ENCODE results near the gene CEP152.

Gene CEP152

DNA sequence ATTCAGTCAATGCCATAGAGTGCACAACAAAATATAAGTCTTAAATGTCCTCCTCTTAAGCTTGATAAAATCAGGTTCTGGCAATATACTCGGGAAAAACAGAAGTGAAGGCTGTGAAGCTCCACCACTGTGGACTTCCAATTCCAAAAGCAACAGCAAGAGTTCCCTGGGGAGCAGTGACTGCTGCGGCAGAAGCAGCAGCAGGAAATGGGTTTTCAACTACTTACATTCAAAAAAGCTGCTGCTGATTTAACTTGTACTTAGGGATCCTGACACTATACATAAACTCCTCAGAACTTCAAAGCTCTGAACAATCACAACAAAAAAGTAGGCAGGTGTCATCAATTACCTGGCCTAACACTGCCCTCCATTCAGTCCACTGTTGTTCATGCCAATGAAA, 4.7 kb downstream of the CEP152 start:
- H3K36me3 ChIP-seq (ENCODE audit: control insufficient read depth in 2 of 2, insufficient read depth in 2 of 2, low read length in 2 of 2): peaks cover 0 to 6% of the 10 kb centered on the region in 2 donors
- no peaks in the 10 kb centered on the region for H3K9me3 ChIP-seq (ENCODE audit: control insufficient read depth in 2 of 2, low read length in 2 of 2)
- peaks cover 0 to 4% of the 10 kb centered on the region in 2 donors for H3K4me1 ChIP-seq (ENCODE audit: control insufficient read depth in 2 of 2, insufficient read depth in 2 of 2, low read length in 2 of 2)
- no peak overlapping the region for H3K27ac ChIP-seq (ENCODE audit: low read depth in 2 of 2, low read length in 2 of 2)
- H3K4me3 ChIP-seq (ENCODE audit: low read length in 2 of 2): no peak overlapping the region
- no peaks in the 10 kb centered on the region for H3K27me3 ChIP-seq (ENCODE audit: control insufficient read depth in 2 of 2, insufficient read depth in 2 of 2, low read length in 2 of 2)
- H3K9ac ChIP-seq (ENCODE audit: low read depth in 1 of 2, low read length in 2 of 2): no peak overlapping the region

DNA sequence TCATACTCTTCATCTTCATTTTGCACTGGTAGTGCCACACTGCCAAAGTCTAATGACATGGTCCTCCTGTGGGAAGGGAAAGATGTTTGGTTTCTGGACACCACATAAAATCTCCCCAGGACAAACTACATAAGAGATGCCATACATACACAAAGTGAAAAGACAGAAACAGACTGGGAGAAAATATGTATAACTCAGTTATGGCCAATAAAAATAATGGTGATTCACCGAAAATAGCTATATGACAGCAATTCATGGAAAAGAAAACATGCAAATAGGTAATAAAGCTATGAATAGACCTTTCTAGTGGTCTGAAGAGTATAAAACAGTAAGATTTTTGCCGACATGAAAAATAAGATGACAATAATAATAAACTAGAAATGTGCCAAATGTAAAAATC, 5.3 kb downstream of the CEP152 start:
- H3K4me1 ChIP-seq (ENCODE audit: control insufficient read depth in 2 of 2, insufficient read depth in 2 of 2, low read length in 2 of 2): peaks cover 3 to 4% of the 10 kb centered on the region in 2 donors
- no peak overlapping the region for H3K4me3 ChIP-seq (ENCODE audit: low read length in 2 of 2)
- no peak overlapping the region for H3K9ac ChIP-seq (ENCODE audit: low read depth in 1 of 2, low read length in 2 of 2)
- H3K9me3 ChIP-seq (ENCODE audit: control insufficient read depth in 2 of 2, low read length in 2 of 2): no peaks in the 10 kb centered on the region
- no peak overlapping the region for H3K27ac ChIP-seq (ENCODE audit: low read depth in 2 of 2, low read length in 2 of 2)
- no peaks in the 10 kb centered on the region for H3K27me3 ChIP-seq (ENCODE audit: control insufficient read depth in 2 of 2, insufficient read depth in 2 of 2, low read length in 2 of 2)
- peaks cover 0 to 6% of the 10 kb centered on the region in 2 donors for H3K36me3 ChIP-seq (ENCODE audit: control insufficient read depth in 2 of 2, insufficient read depth in 2 of 2, low read length in 2 of 2)

DNA sequence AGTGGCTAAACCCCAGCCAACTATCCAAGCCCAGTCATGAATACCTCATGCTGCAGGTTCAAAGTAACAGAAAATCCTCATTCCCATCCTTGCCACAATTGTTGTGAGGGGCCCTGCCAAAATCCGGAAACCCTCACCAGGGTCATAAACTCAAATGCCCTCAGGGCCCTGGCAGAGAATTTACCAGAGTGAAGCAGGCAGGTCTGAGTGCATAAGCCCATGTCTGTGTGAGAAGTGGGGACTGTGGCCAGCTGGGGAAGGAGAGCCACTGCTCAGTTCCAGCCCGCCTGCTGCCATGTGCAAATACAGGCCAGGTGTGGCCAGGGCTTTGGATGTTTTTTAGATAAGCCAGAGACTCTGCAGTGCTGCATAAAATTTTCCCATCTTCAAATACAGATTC, 7.0 kb downstream of the CEP152 start:
- H3K9me3 ChIP-seq (ENCODE audit: control insufficient read depth in 2 of 2, low read length in 2 of 2): no peaks in the 10 kb centered on the region
- H3K4me1 ChIP-seq (ENCODE audit: control insufficient read depth in 2 of 2, insufficient read depth in 2 of 2, low read length in 2 of 2): peaks cover 4 to 5% of the 10 kb centered on the region in 2 donors
- H3K9ac ChIP-seq (ENCODE audit: low read depth in 1 of 2, low read length in 2 of 2): no peak overlapping the region
- H3K27me3 ChIP-seq (ENCODE audit: control insufficient read depth in 2 of 2, insufficient read depth in 2 of 2, low read length in 2 of 2): no peaks in the 10 kb centered on the region
- peaks cover 0 to 6% of the 10 kb centered on the region in 2 donors for H3K36me3 ChIP-seq (ENCODE audit: control insufficient read depth in 2 of 2, insufficient read depth in 2 of 2, low read length in 2 of 2)
- H3K4me3 ChIP-seq (ENCODE audit: low read length in 2 of 2): no peak overlapping the region
- H3K27ac ChIP-seq (ENCODE audit: low read depth in 2 of 2, low read length in 2 of 2): no peak overlapping the region

GRCh38 chr15:48802867-48803266, 8.0 kb downstream of the CEP152 start:
- Histone ChIP-seq H3K27me3 (ENCODE audit: control insufficient read depth in 2 of 2, insufficient read depth in 2 of 2, low read length in 2 of 2) (no peaks in the 10 kb centered on the region), H3K36me3 (ENCODE audit: control insufficient read depth in 2 of 2, insufficient read depth in 2 of 2, low read length in 2 of 2) (peaks cover 0 to 6% of the 10 kb centered on the region in 2 donors), H3K4me1 (ENCODE audit: control insufficient read depth in 2 of 2, insufficient read depth in 2 of 2, low read length in 2 of 2) (peaks cover 4 to 5% of the 10 kb centered on the region in 2 donors), H3K4me3 (ENCODE audit: low read length in 2 of 2) (no peak overlapping the region), H3K9ac (ENCODE audit: low read depth in 1 of 2, low read length in 2 of 2) (no peak overlapping the region), H3K9me3 (ENCODE audit: control insufficient read depth in 2 of 2, low read length in 2 of 2) (no peaks in the 10 kb centered on the region), H3K27ac (ENCODE audit: low read depth in 2 of 2, low read length in 2 of 2) (no peak overlapping the region)

- peaks cover 0 to 6% of the 10 kb centered on the region in 2 donors for H3K36me3 ChIP-seq (ENCODE audit: control insufficient read depth in 2 of 2, insufficient read depth in 2 of 2, low read length in 2 of 2)
- no peak overlapping the region for H3K27ac ChIP-seq (ENCODE audit: low read depth in 2 of 2, low read length in 2 of 2)
- H3K4me1 ChIP-seq (ENCODE audit: control insufficient read depth in 2 of 2, insufficient read depth in 2 of 2, low read length in 2 of 2): peaks cover 4 to 5% of the 10 kb centered on the region in 2 donors
- no peak overlapping the region for H3K4me3 ChIP-seq (ENCODE audit: low read length in 2 of 2)
- H3K9me3 ChIP-seq (ENCODE audit: control insufficient read depth in 2 of 2, low read length in 2 of 2): no peaks in the 10 kb centered on the region
- no peaks in the 10 kb centered on the region for H3K27me3 ChIP-seq (ENCODE audit: control insufficient read depth in 2 of 2, insufficient read depth in 2 of 2, low read length in 2 of 2)
- no peak overlapping the region for H3K9ac ChIP-seq (ENCODE audit: low read depth in 1 of 2, low read length in 2 of 2)
Observed at GRCh38 chr15:48802257-48802656, 8.6 kb downstream of the CEP152 start.

GRCh38 chr15:48800811-48801455, 9.9 kb downstream of the CEP152 start:
- no peak overlapping the region for H3K27ac ChIP-seq (ENCODE audit: low read depth in 2 of 2, low read length in 2 of 2)
- no peaks in the 10 kb centered on the region for H3K27me3 ChIP-seq (ENCODE audit: control insufficient read depth in 2 of 2, insufficient read depth in 2 of 2, low read length in 2 of 2)
- no peaks in the 10 kb centered on the region for H3K9me3 ChIP-seq (ENCODE audit: control insufficient read depth in 2 of 2, low read length in 2 of 2)
- H3K36me3 ChIP-seq (ENCODE audit: control insufficient read depth in 2 of 2, insufficient read depth in 2 of 2, low read length in 2 of 2): peaks cover 0 to 6% of the 10 kb centered on the region in 2 donors
- H3K9ac ChIP-seq (ENCODE audit: low read depth in 1 of 2, low read length in 2 of 2): no peak overlapping the region
- H3K4me1 ChIP-seq (ENCODE audit: control insufficient read depth in 2 of 2, insufficient read depth in 2 of 2, low read length in 2 of 2): peaks cover 4 to 5% of the 10 kb centered on the region in 2 donors
- H3K4me3 ChIP-seq (ENCODE audit: low read length in 2 of 2): no peak overlapping the region

DNA sequence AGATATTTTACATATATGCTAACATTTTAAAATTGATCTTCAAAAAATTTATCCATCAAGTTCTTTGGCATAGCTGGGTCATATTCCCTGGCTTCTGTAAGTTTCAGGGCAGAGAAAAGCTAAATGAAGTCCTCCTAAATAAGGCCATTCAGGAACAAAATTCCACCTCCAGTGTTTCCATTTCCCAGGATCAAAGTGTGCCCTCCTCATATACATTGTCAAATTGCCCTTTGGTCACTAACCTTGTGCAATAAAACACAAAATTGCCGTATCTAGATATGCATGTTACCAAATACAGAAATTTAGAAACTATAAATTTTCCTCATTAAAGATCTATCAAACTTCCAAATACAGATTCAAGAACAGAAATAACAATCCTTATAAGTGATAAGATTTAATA, 10.6 kb downstream of the CEP152 start:
- Histone ChIP-seq H3K9me3 (ENCODE audit: control insufficient read depth in 2 of 2, low read length in 2 of 2) (no peaks in the 10 kb centered on the region), H3K27ac (ENCODE audit: low read depth in 2 of 2, low read length in 2 of 2) (no peak overlapping the region), H3K4me3 (ENCODE audit: low read length in 2 of 2) (no peak overlapping the region), H3K36me3 (ENCODE audit: control insufficient read depth in 2 of 2, insufficient read depth in 2 of 2, low read length in 2 of 2) (peaks cover 0 to 6% of the 10 kb centered on the region in 2 donors), H3K4me1 (ENCODE audit: control insufficient read depth in 2 of 2, insufficient read depth in 2 of 2, low read length in 2 of 2) (peaks cover 4 to 5% of the 10 kb centered on the region in 2 donors), H3K27me3 (ENCODE audit: control insufficient read depth in 2 of 2, insufficient read depth in 2 of 2, low read length in 2 of 2) (no peaks in the 10 kb centered on the region), H3K9ac (ENCODE audit: low read depth in 1 of 2, low read length in 2 of 2) (no peak overlapping the region)

GRCh38 chr15:48798319-48798718, 12.6 kb downstream of the CEP152 start:
- no peaks in the 10 kb centered on the region for H3K9me3 ChIP-seq (ENCODE audit: control insufficient read depth in 2 of 2, low read length in 2 of 2)
- no peak overlapping the region for H3K27ac ChIP-seq (ENCODE audit: low read depth in 2 of 2, low read length in 2 of 2)
- H3K4me1 ChIP-seq (ENCODE audit: control insufficient read depth in 2 of 2, insufficient read depth in 2 of 2, low read length in 2 of 2): peaks cover 4 to 9% of the 10 kb centered on the region in 2 donors
- H3K4me3 ChIP-seq (ENCODE audit: low read length in 2 of 2): no peak overlapping the region
- no peaks in the 10 kb centered on the region for H3K27me3 ChIP-seq (ENCODE audit: control insufficient read depth in 2 of 2, insufficient read depth in 2 of 2, low read length in 2 of 2)
- no peak overlapping the region for H3K9ac ChIP-seq (ENCODE audit: low read depth in 1 of 2, low read length in 2 of 2)
- no peaks in the 10 kb centered on the region for H3K36me3 ChIP-seq (ENCODE audit: control insufficient read depth in 2 of 2, insufficient read depth in 2 of 2, low read length in 2 of 2)

GRCh38 chr15:48796930-48797329, 13.9 kb downstream of the CEP152 start:
- H3K27me3 ChIP-seq (ENCODE audit: control insufficient read depth in 2 of 2, insufficient read depth in 2 of 2, low read length in 2 of 2): no peaks in the 10 kb centered on the region
- peaks cover 4 to 9% of the 10 kb centered on the region in 2 donors for H3K4me1 ChIP-seq (ENCODE audit: control insufficient read depth in 2 of 2, insufficient read depth in 2 of 2, low read length in 2 of 2)
- no peaks in the 10 kb centered on the region for H3K9me3 ChIP-seq (ENCODE audit: control insufficient read depth in 2 of 2, low read length in 2 of 2)
- H3K27ac ChIP-seq (ENCODE audit: low read depth in 2 of 2, low read length in 2 of 2): no peak overlapping the region
- H3K9ac ChIP-seq (ENCODE audit: low read depth in 1 of 2, low read length in 2 of 2): no peak overlapping the region
- peaks cover 0 to 3% of the 10 kb centered on the region in 2 donors for H3K36me3 ChIP-seq (ENCODE audit: control insufficient read depth in 2 of 2, insufficient read depth in 2 of 2, low read length in 2 of 2)
- no peak overlapping the region for H3K4me3 ChIP-seq (ENCODE audit: low read length in 2 of 2)

DNA sequence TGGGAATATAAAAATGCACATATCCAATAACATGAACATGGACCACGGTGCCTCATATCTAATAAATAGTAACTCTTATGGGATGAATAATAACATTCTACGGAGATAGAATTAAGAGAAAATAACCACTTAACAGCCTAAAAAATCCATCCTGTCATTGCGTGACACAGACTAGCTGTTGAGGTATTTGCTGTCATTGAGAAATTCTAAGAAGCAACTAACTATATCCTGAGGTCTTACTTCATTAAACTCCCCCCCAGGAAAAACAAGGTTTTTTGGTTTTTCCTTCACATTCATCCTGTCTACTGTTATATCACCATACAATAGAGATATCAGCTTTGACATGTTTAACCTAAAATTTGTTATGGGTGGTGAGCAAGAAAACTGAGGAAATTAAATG, 14.3 kb downstream of the CEP152 start:
- Histone ChIP-seq H3K9ac (ENCODE audit: low read depth in 1 of 2, low read length in 2 of 2) (no peak overlapping the region), H3K27ac (ENCODE audit: low read depth in 2 of 2, low read length in 2 of 2) (no peak overlapping the region), H3K4me3 (ENCODE audit: low read length in 2 of 2) (no peak overlapping the region)

More for the DNA sequence above, 14.3 kb downstream of the CEP152 start:
- Histone ChIP-seq H3K4me1 (ENCODE audit: control insufficient read depth in 2 of 2, insufficient read depth in 2 of 2, low read length in 2 of 2) (peaks cover 4 to 9% of the 10 kb centered on the region in 2 donors), H3K36me3 (ENCODE audit: control insufficient read depth in 2 of 2, insufficient read depth in 2 of 2, low read length in 2 of 2) (peaks cover 0 to 3% of the 10 kb centered on the region in 2 donors), H3K9me3 (ENCODE audit: control insufficient read depth in 2 of 2, low read length in 2 of 2) (no peaks in the 10 kb centered on the region), H3K27me3 (ENCODE audit: control insufficient read depth in 2 of 2, insufficient read depth in 2 of 2, low read length in 2 of 2) (no peaks in the 10 kb centered on the region)
